ENCODE data around the gene ATPAF1.

Gene ATPAF1

DNA sequence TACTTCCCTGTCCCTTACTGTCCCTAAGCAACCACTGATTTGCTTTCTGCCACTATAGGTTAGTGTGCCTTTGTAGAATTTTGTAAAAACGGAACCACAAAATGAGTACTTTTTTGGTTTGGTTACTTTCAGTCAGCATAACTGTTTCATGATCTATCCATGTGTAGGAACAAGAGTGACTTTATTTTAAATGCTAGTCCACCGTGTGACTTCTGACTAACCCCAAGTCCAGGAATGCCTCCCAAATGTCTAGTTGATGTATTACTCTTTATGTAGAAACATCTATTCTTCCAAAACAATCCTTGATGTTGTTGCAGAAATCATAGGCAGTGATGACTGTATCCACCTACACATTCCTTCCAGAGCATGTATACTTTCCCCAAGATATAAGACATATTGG lies 21.3 kb downstream of the ATPAF1 start:
- no peak for DNase-seq

DNA sequence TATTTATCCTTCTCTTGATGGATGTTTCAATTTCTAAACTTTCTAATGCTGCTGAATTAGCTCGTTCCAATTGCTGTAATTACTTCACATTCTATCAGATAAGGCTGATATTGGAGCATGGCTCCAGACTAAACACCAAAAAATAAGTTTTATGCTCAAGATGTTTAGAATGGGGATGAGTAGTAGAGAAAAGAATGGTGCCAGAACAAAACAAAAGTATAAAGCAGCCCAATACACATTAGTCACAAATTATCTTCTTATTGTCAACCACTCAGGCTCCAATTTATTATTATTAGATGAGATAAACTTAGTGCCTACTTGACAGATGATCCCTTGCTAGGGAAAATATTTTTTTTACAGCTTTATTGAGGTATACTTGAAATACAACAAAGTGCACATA lies 21.8 kb downstream of the ATPAF1 start:
- no peak for DNase-seq

- no peak for DNase-seq
Observed at GRCh38 chr1:46645815-46646214, 22.3 kb downstream of the ATPAF1 start.

DNA sequence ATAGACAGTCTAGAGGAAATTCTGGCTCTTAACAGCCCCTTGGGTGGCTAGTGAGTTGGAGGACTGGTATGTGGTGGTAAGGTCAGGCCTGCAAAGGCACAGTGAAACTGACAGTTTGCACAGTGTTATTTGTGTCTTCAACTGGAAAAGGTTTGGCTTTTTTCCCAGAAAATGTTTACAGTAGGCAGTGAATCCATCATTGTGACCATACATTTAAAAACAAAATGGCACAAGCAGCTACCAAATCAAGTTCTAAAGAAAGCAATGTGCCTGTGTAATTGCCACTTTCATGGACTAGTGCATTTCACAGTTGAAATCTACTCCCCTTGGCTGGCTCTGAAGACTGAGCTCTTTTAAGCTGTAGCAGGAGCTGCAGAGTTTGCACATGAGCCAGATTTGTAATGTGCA lies 24.8 kb downstream of the ATPAF1 start:
- DNase-seq, result no peak

DNA sequence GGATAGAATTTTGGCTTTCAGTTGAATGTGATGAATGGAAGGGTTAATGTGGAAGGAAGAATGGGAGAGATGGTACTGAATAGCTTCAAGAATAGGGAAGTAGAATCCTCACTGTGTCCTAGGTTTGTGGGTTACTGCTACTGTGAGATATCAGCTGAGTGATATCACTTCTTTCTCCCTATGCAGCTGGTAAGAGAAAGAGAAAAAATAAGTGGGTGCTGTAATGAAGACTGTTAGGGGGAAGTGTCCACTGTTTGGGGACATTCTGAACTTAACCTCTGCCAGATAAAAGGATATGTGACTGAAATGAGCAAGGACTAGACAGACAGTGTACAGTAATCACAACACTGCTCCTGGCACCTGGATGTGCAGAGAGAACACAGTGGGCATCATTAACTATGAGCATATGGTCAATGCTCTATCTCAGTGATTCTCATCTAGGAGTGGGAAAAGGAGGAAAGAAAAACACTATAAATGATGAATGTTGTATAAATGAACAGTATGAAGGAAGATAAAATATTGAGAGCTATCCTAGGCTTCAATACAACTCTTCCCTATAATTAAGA lies 26.0 kb downstream of the ATPAF1 start:
- no peak for DNase-seq

GRCh38 chr1:46639547-46639946 lies 28.6 kb downstream of the ATPAF1 start:
- DNase-seq, result no peak

- DNase-seq, result no peak
Observed at GRCh38 chr1:46638921-46639320, 29.2 kb downstream of the ATPAF1 start.

DNA sequence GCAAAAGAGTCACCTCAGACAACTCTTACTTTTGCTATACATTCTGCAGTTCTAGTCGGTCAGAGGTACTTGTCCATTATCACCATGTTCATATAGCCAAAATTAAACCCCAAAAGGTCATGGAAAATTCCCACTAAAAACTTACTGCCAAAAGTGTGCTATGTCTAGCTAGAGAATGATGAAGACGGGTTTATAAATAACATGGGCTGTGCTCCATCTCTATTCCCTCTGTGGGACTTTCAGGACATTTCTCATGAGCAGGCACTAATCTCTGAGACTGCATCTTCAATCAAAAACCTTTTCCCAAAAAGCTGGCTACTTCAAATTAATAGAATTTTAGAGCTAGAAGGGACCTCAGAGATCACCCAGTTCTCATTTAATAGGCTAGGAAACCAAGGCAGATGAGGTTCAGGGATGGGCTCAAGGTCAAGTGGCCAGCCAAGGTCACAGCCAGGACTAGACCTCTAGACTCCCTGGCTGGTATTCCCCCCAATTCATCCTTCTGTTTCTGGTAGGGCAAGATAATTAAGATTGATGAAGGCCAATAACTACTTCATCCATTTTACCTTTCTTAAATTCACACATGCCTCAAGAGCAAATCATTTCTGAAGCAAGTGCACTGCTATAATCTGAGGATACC lies 30.6 kb downstream of the ATPAF1 start:
- no peak for DNase-seq

GRCh38 chr1:46635205-46635604 lies 33.0 kb downstream of the ATPAF1 start:
- no peak for DNase-seq

GRCh38 chr1:46630719-46631118 lies 37.4 kb downstream of the ATPAF1 start:
- no peak for DNase-seq

- DNase-seq, result no peak
Observed at GRCh38 chr1:46623743-46624644, 44.2 kb downstream of the ATPAF1 start.

GRCh38 chr1:46622344-46622743 lies 45.8 kb downstream of the ATPAF1 start:
- no peak for DNase-seq

DNA sequence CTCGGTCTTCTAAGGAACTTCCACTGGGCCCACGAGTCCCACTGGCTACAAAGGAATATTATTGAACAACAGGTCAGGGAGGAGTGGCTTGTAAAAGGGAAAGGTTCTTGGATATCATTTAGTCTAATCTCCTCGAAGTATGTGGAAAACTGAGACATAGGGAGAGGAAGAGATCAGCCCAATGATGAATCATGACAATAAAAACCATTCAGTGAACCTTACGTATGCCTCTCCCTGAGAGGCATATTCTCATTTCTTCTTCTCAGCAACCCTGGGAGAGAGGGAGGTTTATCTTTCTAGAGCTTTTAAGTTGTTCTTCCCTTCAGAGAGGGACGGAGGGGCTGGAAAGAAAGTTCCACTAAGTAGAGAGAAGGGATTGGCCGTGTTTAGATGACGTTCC lies 46.2 kb downstream of the ATPAF1 start:
- DNase-seq, result no peak

- DNase-seq, result no peak
Observed at GRCh38 chr1:46619656-46620258, 48.4 kb downstream of the ATPAF1 start.

DNA sequence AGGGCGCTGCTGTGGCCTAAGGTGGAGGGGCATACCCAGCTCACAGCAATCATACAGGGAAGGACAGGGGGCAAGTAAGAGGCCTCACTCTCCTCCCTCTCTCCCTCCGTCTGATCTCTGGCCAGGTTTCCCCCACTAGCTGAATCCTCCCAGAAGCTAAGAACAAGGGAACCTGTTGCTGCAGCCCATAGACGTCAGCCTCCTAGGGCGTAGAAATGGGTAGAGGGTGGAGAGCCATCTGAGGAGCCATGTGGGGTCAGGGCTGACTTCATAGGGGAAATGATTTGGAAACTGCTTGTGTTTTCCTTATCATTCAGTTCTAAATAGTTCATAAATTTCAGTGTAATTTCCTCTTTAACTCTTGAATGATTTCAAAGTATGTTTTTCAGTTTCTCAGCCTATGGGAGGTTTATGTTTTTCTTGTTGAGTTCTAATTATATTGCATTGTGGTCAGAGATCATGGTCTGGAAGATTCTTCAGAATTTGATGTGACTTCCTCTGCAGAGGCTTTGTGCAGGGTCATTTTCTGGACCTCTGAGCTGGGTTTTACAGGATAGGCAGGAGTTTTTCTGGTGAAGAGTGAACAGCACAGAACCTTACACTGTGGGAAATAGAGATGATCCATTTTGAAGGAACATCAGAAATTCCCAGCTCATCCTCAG lies 49.3 kb downstream of the ATPAF1 start:
- DNase-seq, result no peak

DNA sequence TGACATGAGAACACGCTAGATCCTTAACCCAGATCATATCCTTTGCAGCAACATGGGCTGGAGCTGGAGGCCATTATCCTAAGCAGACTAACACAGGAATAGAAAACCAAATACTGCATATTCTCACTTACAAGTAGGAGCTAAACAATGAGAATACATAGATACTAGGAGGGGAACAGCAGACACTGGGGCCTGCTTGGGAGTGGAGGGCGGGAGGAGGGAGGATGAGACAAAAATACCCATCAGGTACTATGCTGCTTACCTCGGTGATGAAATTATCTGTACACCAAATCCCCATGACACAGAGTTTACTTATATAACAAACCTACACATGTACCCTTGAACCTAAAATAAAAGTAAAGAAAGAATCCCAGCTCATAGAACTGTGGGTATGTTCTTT lies 50.3 kb downstream of the ATPAF1 start:
- no peak for DNase-seq

GRCh38 chr1:46617108-46617800 lies 50.9 kb downstream of the ATPAF1 start:
- no peak for DNase-seq

- DNase-seq, result peak; percentile 91
Observed at GRCh38 chr1:46616277-46617107, 51.7 kb downstream of the ATPAF1 start, which contains the start of gene MOB3C. Gene MOB3C, minus strand, starts transcription at chr1:46616811. Its CDS starts 3,490 bp downstream, at chr1:46613321.

DNA sequence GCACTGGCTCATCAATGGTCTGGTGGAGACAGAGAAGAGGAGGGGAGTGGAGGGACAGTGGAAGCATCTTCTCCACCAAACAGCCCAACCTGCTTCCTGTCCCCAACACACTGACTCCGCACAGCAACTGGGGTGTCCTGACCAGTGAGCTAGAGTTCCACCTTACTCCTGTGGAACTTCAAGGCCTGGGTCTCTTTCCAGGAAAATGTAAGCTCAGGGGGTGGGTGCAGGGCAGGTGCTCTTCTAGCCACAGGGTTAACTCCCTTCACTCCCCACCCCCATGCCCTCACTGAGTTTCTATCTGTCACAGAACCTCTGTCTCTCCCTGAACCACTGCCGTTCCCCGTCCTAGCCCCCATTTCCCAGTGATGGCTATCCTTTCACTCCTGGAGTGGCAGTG lies 52.4 kb downstream of the ATPAF1 start:
- no peak for DNase-seq

- no peak for DNase-seq
Observed at GRCh38 chr1:46615088-46615487, 53.1 kb downstream of the ATPAF1 start.

- DNase-seq, result no peak
Observed at GRCh38 chr1:46614604-46614984, 53.6 kb downstream of the ATPAF1 start.
